ENCODE measurements around the gene CD320.

DNA sequence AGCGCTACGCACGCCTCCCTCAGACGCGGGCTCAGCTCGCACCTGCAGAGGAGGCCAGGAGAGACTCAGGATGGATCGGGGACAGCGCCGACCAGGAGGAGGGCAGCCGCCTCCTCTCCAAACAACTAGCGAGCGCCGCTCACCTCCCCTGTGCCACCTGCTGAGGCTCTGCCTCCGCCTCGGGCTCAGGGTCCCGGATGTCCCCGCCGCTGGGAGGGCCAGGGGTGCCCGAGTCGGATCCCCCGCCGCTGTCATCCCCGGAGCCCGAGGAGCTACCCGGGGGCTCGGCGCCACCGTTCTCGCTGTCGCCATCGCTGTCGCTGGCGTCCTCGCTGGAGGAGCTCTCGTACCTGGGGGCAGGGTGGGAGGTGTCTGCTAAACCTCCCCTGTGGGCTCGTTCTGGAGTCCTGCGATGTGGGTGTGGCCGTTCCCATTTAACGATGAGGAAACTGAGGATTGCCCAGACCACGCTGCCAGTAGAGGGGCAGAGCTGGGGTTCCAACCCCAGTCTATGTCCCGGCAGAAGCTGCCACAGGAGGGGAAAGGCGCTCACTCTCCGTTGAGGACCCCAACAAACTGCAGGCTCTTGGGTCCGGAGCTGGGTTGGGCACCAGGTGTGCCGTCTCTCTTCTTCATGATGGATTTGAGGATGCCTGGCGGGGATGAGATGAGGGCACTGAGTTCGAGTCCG lies 25.8 kb upstream of the CD320 start:
- TF ChIP-seq, protein P1, sequence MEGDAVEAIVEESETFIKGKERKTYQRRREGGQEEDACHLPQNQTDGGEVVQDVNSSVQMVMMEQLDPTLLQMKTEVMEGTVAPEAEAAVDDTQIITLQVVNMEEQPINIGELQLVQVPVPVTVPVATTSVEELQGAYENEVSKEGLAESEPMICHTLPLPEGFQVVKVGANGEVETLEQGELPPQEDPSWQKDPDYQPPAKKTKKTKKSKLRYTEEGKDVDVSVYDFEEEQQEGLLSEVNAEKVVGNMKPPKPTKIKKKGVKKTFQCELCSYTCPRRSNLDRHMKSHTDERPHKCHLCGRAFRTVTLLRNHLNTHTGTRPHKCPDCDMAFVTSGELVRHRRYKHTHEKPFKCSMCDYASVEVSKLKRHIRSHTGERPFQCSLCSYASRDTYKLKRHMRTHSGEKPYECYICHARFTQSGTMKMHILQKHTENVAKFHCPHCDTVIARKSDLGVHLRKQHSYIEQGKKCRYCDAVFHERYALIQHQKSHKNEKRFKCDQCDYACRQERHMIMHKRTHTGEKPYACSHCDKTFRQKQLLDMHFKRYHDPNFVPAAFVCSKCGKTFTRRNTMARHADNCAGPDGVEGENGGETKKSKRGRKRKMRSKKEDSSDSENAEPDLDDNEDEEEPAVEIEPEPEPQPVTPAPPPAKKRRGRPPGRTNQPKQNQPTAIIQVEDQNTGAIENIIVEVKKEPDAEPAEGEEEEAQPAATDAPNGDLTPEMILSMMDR (IDR thresholded peaks at IDR 0.05) = no peak
- TF ChIP-seq POLR2AphosphoS5 (IDR thresholded peaks at IDR 0.05) = no peak
- no peak for TF ChIP-seq POLR2A (IDR thresholded peaks at IDR 0.05)
- no peak for TF ChIP-seq EP300 (IDR thresholded peaks at IDR 0.05)

Data from sigmoid colon (tissue), 4 donors.